Endothelial cell (in vitro differentiated cells): ENCODE results near the gene FBXL13. TPM values are rescaled to one million over a fixed set of nuclear protein-coding genes. Genes with fewer than 3 reads are reported as not detected.

Source experiments
- DNase-seq: peaks from one replicate; pipeline ENCODE4 v3.0.0; 2021; ENCODE audit warnings: low spot score
- H3K27ac Mint-ChIP-seq: one replicate; pipeline ENCODE4 v1.8.0; 2021; ENCODE audit warnings: mixed read lengths, inconsistent platforms; ENCODE audit not compliant: unreplicated experiment
- H3K27me3 Mint-ChIP-seq: one replicate; pipeline ENCODE4 v1.8.0; 2021; ENCODE audit warnings: mild to moderate bottlenecking, moderate library complexity, mixed read lengths, inconsistent platforms; ENCODE audit not compliant: unreplicated experiment
- H3K36me3 Mint-ChIP-seq: one replicate; pipeline ENCODE4 v1.8.0; 2021; ENCODE audit warnings: mild to moderate bottlenecking, low read depth, mixed read lengths, inconsistent platforms; ENCODE audit not compliant: unreplicated experiment
- H3K4me1 Mint-ChIP-seq: one replicate; pipeline ENCODE4 v1.8.0; 2021; ENCODE audit warnings: mild to moderate bottlenecking, mixed read lengths, inconsistent platforms; ENCODE audit not compliant: unreplicated experiment
- H3K4me3 Mint-ChIP-seq: one replicate; pipeline ENCODE4 v1.8.0; 2021; ENCODE audit warnings: mild to moderate bottlenecking, mixed read lengths, inconsistent platforms; ENCODE audit not compliant: unreplicated experiment
- H3K9me3 Mint-ChIP-seq: one replicate; pipeline ENCODE4 v1.8.0; 2021; ENCODE audit warnings: mixed read lengths, inconsistent platforms; ENCODE audit not compliant: unreplicated experiment
- CTCF ChIP-seq: fragments of 200-600 bp; sonication (generic); IDR thresholded peaks from one replicate; pipeline ENCODE4 v1.5.0; 2021; ENCODE audit warnings: antibody characterized with exemption; ENCODE audit not compliant: unreplicated experiment
- total RNA-seq: library from RNA; stranded (reverse); fragmentation: NEBNext Ultra II Directional; extraction: Animal tissue kit (Norgen Biotek cat#: 25700); gene quantifications from one replicate; pipeline ENCODE4 v1.2.1, GENCODE V29; 2021; ENCODE audit not compliant: unreplicated experiment

FBXL13 gene
- total RNA-seq, 1 donor from 2014 or later, result 3.4 TPM

DNA sequence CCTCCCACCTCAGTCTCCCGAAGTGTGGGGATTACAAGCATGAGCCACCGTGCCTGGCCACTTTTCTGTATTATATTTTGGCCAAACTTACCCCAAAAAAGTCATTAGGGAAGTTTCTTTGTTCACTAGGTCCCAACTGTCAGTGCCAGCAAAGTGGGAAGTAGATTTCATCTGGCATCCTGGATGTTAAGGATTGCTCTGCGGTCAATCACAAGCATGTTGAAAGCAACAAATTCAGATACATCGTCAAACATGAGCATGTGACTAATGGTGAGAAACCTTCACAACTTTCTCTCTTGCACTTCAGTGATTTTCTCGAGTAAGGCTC, 176.1 kb downstream of the FBXL13 start:
- Mint-ChIP-seq H3K27me3 (peaks cover 1% of the 10 kb centered on the region), H3K4me1 (no peaks in the 10 kb centered on the region), H3K9me3 (no peaks in the 10 kb centered on the region), H3K36me3 (no peaks in the 10 kb centered on the region), H3K27ac (no peak overlapping the region), H3K4me3 (no peak overlapping the region)
- no peak for TF ChIP-seq CTCF
- DNase-seq, result no peak

DNA sequence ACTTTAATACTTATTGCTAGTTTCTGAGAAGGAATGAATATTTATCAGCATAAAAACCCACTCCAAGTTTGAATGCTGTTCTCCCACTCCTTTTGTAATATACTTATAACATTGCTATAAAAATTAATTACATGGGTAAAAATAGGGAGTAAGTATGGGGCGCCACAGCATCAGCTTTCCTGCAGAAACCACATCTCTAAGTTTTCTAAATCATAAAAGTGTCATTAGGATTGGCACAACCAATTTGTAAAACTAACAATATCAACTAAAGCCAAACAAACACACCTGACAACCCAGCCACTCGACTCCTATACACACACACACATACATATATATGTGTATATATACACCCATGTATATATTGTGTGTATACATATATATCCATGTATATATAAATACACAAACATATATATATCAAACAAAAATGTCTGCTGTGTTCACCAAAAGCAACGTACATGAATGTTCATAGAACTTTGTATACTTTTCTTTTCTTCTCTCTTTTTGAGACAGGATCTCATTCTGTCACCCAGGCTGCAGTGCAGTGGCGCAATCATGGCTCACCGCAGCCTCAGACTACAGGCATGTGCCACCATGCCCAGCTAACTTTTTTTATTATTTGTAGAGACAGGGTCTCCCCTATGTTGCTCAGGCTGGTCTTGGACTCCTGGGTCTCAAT, 176.6 kb downstream of the FBXL13 start:
- Mint-ChIP-seq H3K4me1 (no peaks in the 10 kb centered on the region), H3K27ac (no peak overlapping the region), H3K36me3 (no peaks in the 10 kb centered on the region), H3K27me3 (peaks cover 1% of the 10 kb centered on the region), H3K4me3 (no peak overlapping the region), H3K9me3 (no peaks in the 10 kb centered on the region)
- no peak for DNase-seq
- no peak for TF ChIP-seq CTCF

- Mint-ChIP-seq H3K27ac (no peak overlapping the region), H3K27me3 (peaks cover 1% of the 10 kb centered on the region), H3K4me1 (no peaks in the 10 kb centered on the region), H3K4me3 (no peak overlapping the region), H3K9me3 (no peaks in the 10 kb centered on the region), H3K36me3 (no peaks in the 10 kb centered on the region)
- DNase-seq, result no peak
- TF ChIP-seq CTCF, result no peak
These were observed 177.4 kb downstream of the FBXL13 start for GRCh38 chr7:102897211-102897631.

GRCh38 chr7:102896585-102896984, 178.0 kb downstream of the FBXL13 start:
- peaks cover 1% of the 10 kb centered on the region for H3K27me3 Mint-ChIP-seq
- TF ChIP-seq CTCF, result no peak
- no peak for DNase-seq
- no peaks in the 10 kb centered on the region for H3K4me1 Mint-ChIP-seq
- H3K27ac Mint-ChIP-seq, result no peak overlapping the region
- no peaks in the 10 kb centered on the region for H3K36me3 Mint-ChIP-seq
- H3K9me3 Mint-ChIP-seq, result no peaks in the 10 kb centered on the region
- no peak overlapping the region for H3K4me3 Mint-ChIP-seq

- Mint-ChIP-seq H3K4me3 (no peak overlapping the region), H3K27ac (no peak overlapping the region)
- DNase-seq, result no peak
These were observed 179.0 kb downstream of the FBXL13 start for GRCh38 chr7:102895602-102896001.

More at GRCh38 chr7:102895602-102896001, 179.0 kb downstream of the FBXL13 start:
- Mint-ChIP-seq H3K27me3 (peaks cover 1% of the 10 kb centered on the region), H3K9me3 (no peaks in the 10 kb centered on the region), H3K36me3 (no peaks in the 10 kb centered on the region), H3K4me1 (no peaks in the 10 kb centered on the region)
- TF ChIP-seq CTCF, result no peak
